GM10248 (cell line): Measurements from ENCODE around the gene DCX.

Experiments used
- CTCF ChIA-PET: fragments of 300-600 bp; sonication (Branson Sonifier 250); formaldehyde crosslinking; extraction: SDS; loops from one replicate; lab custom pipeline; 2021; ENCODE audit warnings: antibody characterized with exemption; lab: Yijun Ruan, JAX
- POLR2A ChIA-PET: fragments of 350-650 bp; sonication (Branson Sonifier 250); formaldehyde crosslinking; extraction: SDS; loops from one replicate; lab custom pipeline; 2020; ENCODE audit warnings: antibody characterized with exemption; lab: Yijun Ruan, JAX
- DNase-seq: peaks from one replicate; pipeline ENCODE4 v3.0.0; 2012; ENCODE audit errors: extremely low spot score
- TF ChIP-seq, protein P1 (sequence below): IDR thresholded peaks from 2 replicates; pipeline ENCODE4 v1.5.1; 2012; ENCODE audit warnings: mild to moderate bottlenecking, low read depth; ENCODE audit errors: extremely low read depth, missing control alignments, control extremely low read depth

DCX gene

DNA sequence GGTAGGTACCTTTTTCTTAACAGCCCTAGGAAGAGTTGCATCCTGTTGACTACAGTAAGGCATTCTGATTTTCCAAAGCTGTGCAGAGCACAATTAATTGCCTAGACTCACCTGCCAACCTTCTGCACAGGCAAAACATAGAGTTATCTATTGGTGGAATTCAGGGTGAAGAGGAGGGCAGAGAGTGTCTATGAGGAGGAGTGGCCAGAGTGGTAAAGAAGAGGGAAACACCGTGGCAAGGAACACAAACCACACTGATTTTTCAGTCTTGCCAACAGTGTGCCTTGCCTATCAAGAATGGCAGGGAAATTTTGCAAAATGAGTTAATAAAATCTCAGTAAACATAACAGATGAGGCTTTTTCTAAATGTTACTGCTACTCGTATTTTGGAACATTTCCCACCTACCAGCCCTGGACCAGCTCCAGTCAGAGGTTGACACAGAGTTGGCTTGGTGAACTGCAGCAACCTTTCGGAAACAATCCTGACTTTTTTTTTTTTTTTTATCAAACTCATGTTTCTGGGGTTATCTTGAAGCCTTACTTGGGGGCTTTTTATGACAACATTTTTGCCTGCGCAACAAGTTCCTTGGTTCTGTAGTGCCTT is 73.8 kb downstream of the DCX start:
- CTCF ChIA-PET: no interaction called here
- no peak for DNase-seq
- TF ChIP-seq, protein P1, sequence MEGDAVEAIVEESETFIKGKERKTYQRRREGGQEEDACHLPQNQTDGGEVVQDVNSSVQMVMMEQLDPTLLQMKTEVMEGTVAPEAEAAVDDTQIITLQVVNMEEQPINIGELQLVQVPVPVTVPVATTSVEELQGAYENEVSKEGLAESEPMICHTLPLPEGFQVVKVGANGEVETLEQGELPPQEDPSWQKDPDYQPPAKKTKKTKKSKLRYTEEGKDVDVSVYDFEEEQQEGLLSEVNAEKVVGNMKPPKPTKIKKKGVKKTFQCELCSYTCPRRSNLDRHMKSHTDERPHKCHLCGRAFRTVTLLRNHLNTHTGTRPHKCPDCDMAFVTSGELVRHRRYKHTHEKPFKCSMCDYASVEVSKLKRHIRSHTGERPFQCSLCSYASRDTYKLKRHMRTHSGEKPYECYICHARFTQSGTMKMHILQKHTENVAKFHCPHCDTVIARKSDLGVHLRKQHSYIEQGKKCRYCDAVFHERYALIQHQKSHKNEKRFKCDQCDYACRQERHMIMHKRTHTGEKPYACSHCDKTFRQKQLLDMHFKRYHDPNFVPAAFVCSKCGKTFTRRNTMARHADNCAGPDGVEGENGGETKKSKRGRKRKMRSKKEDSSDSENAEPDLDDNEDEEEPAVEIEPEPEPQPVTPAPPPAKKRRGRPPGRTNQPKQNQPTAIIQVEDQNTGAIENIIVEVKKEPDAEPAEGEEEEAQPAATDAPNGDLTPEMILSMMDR: no peak
- POLR2A ChIA-PET: no interaction called here

DNA sequence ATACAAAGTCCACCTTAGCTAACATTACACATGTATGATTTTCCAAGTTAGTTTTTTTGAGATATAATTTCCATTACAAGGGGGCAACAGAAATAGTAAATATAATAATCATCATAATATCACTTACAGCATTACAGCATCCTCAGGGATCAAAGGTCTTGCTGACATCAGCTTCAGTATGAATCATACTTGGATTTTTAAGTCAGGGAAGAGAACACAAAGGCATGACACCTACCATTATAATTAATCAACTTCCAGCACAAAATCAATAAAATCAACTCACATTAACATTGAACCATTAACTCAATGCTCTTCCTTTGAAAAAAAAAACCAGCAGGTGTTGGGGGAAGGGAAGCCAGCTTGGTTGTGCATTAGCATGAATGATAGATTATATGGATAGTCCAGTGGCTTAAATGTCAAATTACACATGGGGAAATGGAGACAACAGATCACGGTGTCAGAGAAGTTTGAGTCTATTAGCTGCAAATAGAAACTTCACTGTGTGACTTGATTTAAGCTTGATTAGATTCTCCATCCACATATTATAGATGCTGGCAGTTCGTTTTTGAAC is 74.8 kb downstream of the DCX start:
- TF ChIP-seq, protein P1: no peak
- CTCF ChIA-PET: no interaction called here
- POLR2A ChIA-PET: no interaction called here
- DNase-seq: no peak

DNA sequence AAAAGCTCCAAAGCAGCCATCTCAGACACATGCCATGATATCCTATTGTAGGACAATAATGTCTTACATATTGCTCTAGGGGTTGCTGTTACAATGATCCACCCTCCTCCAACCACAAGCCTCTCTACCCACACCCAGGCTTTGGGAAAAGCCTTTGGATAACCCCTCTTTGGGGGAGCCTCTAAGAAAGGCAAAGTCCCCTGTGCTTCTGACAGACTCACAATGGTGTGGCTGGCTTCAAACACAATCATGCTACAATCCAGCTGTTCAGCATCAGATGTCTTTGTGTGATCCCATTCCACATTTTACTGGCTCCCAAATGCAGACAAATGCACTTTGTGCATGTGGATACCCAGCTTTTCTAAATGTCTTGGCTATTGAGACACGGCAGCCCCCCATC is 75.9 kb downstream of the DCX start:
- no peak for DNase-seq
- ChIA-PET CTCF (no interaction called here), POLR2A (no interaction called here)
- TF ChIP-seq, protein P1: no peak

DNA sequence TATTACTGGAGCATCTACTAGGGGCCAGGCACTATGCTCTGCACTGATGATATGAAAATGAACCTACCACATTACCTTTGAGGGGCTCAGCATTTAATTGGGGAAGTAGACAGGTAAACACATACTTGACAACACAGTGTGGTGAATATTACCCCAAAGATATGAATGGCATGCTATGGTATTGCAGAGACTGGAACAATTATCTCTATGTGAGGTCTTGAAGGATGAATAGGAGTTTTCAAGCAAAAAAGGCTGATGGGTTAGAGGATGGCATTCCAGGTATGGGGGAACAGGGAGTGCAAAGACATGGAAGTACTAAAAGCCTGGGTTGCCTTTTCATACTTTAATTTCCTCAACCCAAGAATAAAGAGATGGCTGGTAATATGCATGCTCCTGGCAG is 82.6 kb downstream of the DCX start:
- TF ChIP-seq, protein P1: no peak
- no peak for DNase-seq
- CTCF ChIA-PET: no interaction called here
- POLR2A ChIA-PET: no interaction called here

DNA sequence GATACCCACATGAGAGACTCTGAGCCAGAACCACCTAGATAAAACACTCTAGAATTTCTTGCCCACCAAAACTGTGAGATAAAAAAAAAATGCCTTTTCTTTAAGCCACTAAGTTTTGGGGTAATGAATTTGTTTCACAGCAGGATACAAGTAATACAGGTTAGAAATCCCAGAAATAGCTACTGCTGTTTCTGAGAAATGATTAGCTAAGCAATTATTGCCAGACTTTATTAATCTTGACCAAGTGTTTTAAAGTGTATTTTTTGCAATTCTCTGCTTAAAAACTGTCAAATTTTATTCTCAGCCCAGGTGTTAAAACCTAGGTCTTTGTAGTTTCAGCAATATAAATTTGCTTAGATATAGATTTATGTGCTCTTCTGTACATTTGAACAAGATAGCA is 83.1 kb downstream of the DCX start:
- TF ChIP-seq, protein P1: no peak
- CTCF ChIA-PET: no interaction called here
- POLR2A ChIA-PET: no interaction called here
- DNase-seq: no peak

DNA sequence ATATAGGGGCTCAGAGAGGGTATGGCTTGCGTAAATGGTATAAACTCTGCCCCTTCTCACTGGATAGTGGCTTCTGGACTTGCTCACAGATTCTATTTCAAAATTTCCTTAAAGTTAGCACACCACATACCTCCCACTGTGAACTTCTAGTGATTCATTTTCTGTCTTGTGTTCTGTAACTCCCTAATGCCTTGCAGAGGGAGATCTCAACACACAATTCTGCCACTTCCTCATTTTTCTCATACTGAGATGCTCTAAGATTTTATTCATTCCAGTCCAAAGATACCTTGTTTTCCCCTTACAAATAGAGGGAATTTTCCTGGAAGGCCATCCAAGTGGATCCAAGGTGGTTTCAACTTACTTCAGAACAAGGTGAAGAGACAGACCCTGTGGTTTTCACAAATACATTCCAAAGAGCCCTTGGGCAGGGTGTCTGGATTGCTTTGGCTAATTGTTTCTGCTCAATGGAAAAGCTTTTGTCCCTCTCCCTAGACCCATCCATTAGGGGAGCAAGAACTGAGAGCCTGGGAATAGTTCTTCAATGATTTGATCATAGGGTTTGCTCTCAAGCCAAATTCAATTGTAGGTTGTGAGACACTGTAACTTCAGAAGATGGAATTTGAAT is 89.6 kb downstream of the DCX start:
- no peak for DNase-seq
- CTCF ChIA-PET: no interaction called here
- POLR2A ChIA-PET: no interaction called here
- TF ChIP-seq, protein P1: no peak

DNA sequence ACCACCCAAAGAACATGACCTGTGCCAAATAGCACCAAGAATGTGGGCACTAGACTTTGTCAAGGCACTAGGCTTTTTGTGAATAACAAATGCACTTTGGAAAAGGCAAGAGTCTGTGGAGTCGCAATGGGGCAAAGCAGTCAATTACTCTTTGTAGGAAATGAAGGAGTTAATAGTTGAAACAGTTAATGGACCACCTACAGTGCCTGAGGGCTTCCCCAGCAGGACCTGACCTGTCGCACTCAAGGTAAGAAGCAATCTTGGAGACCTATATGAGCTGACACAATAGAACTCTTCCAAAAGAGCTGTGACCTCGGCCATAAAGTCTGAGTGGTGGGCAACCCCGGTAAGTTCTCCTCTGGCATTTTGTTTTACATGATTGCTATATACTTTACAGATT is 92.5 kb downstream of the DCX start:
- ChIA-PET POLR2A (no interaction called here), CTCF (no interaction called here)
- no peak for DNase-seq
- TF ChIP-seq, protein P1: no peak
